ENCODE measurements around the gene ALDH18A1.

The ALDH18A1 gene

GRCh38 chr10:95651346-95652060, 5.0 kb downstream of the ALDH18A1 start:
- TF ChIP-seq CTCF (IDR thresholded peaks at IDR 0.05; ENCODE audit: control insufficient read depth, insufficient read depth, low read depth, low read length, missing control alignments), result no peak
- no peak for DNase-seq (ENCODE audit: low read depth)
- no peak overlapping the region for H3K4me3 ChIP-seq (ENCODE audit: control insufficient read depth, low read depth, low read length)

GRCh38 chr10:95650232-95650631, 6.3 kb downstream of the ALDH18A1 start:
- H3K4me3 ChIP-seq (ENCODE audit: control insufficient read depth, low read depth, low read length), result no peak overlapping the region
- no peak for DNase-seq (ENCODE audit: low read depth)
- TF ChIP-seq CTCF (IDR thresholded peaks at IDR 0.05; ENCODE audit: control insufficient read depth, insufficient read depth, low read depth, low read length, missing control alignments), result no peak

- DNase-seq (ENCODE audit: low read depth), result no peak
- no peak for TF ChIP-seq CTCF (IDR thresholded peaks at IDR 0.05; ENCODE audit: control insufficient read depth, insufficient read depth, low read depth, low read length, missing control alignments)
- no peak overlapping the region for H3K4me3 ChIP-seq (ENCODE audit: control insufficient read depth, low read depth, low read length)
Measured at GRCh38 chr10:95648138-95648537, 8.4 kb downstream of the ALDH18A1 start.

- TF ChIP-seq CTCF (IDR thresholded peaks at IDR 0.05; ENCODE audit: control insufficient read depth, insufficient read depth, low read depth, low read length, missing control alignments), result no peak
- no peak overlapping the region for H3K4me3 ChIP-seq (ENCODE audit: control insufficient read depth, low read depth, low read length)
- no peak for DNase-seq (ENCODE audit: low read depth)
Measured at GRCh38 chr10:95646160-95646559, 10.4 kb downstream of the ALDH18A1 start.

GRCh38 chr10:95644901-95645300, 11.6 kb downstream of the ALDH18A1 start:
- H3K4me3 ChIP-seq (ENCODE audit: control insufficient read depth, low read depth, low read length), result no peak overlapping the region
- TF ChIP-seq CTCF (IDR thresholded peaks at IDR 0.05; ENCODE audit: control insufficient read depth, insufficient read depth, low read depth, low read length, missing control alignments), result no peak
- no peak for DNase-seq (ENCODE audit: low read depth)

GRCh38 chr10:95640891-95641315, 15.6 kb downstream of the ALDH18A1 start:
- DNase-seq (ENCODE audit: low read depth), result no peak
- no peak overlapping the region for H3K4me3 ChIP-seq (ENCODE audit: control insufficient read depth, low read depth, low read length)
- no peak for TF ChIP-seq CTCF (IDR thresholded peaks at IDR 0.05; ENCODE audit: control insufficient read depth, insufficient read depth, low read depth, low read length, missing control alignments)

Measured in AG09309 (cell line).